ENCODE results near the gene HSD17B2.

The HSD17B2 gene, protein sequence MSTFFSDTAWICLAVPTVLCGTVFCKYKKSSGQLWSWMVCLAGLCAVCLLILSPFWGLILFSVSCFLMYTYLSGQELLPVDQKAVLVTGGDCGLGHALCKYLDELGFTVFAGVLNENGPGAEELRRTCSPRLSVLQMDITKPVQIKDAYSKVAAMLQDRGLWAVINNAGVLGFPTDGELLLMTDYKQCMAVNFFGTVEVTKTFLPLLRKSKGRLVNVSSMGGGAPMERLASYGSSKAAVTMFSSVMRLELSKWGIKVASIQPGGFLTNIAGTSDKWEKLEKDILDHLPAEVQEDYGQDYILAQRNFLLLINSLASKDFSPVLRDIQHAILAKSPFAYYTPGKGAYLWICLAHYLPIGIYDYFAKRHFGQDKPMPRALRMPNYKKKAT

DNA sequence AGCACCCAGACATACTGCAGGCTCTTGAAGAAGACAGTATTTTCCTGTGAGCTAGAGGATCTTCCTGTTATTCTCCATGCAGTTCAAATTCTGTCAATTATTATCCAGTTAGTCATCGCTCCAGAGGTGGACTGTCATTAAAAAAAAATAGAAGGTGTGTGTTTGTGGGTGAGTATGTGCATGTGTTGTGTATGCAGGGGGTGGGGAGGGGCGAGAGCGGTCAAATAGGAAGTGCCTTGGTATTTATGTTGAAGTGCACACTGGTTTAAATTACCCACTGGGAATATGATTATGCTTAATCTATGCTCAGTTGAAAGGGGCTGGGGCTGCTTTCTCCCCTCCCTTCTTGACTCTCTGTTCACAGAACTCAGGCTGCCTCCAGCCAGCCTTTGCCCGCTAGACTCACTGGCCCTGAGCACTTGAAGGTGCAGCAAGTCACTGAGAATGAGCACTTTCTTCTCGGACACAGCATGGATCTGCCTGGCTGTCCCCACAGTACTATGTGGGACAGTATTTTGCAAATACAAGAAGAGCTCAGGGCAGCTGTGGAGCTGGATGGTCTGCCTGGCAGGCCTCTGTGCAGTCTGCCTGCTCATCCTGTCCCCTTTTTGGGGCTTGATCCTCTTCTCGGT lies at the start of gene HSD17B2:
Gene HSD17B2, plus strand, starts transcription at position 273 of the 632 bp plus-strand sequence. Its CDS starts 172 bp downstream, at position 445.
- no peak for DNase-seq (ENCODE audit: low read depth)
- H3K4me3 ChIP-seq (ENCODE audit: low read depth, low read length) = no peak within 1 kb of the TSS
- TF ChIP-seq, protein P1, sequence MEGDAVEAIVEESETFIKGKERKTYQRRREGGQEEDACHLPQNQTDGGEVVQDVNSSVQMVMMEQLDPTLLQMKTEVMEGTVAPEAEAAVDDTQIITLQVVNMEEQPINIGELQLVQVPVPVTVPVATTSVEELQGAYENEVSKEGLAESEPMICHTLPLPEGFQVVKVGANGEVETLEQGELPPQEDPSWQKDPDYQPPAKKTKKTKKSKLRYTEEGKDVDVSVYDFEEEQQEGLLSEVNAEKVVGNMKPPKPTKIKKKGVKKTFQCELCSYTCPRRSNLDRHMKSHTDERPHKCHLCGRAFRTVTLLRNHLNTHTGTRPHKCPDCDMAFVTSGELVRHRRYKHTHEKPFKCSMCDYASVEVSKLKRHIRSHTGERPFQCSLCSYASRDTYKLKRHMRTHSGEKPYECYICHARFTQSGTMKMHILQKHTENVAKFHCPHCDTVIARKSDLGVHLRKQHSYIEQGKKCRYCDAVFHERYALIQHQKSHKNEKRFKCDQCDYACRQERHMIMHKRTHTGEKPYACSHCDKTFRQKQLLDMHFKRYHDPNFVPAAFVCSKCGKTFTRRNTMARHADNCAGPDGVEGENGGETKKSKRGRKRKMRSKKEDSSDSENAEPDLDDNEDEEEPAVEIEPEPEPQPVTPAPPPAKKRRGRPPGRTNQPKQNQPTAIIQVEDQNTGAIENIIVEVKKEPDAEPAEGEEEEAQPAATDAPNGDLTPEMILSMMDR (IDR thresholded peaks at IDR 0.05; ENCODE audit: control insufficient read depth, extremely low read depth, insufficient read depth) = no peak

DNA sequence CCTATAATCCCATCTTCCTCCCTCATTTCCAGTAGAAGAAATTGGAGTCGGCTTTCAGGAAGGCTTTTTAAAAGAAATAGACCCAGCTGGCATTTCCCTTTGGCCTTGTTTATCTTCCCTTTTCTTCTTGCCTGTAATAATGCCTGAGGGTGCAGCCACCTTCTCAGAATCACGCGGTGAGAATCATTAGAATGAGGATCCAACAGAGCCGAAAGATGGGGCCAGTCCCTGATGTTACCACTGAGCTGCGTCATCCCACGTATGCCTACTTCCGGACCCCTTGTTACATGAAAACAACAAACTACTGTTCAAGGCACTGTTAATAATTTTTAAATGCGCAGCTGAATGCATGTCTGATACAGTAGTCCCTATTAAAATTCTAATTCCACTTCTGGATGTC lies 47.9 kb upstream of the HSD17B2 start:
- no peak overlapping the region for H3K4me3 ChIP-seq (ENCODE audit: low read depth, low read length)
- TF ChIP-seq, protein P1 (IDR thresholded peaks at IDR 0.05; ENCODE audit: control insufficient read depth, extremely low read depth, insufficient read depth) = no peak
- no peak for DNase-seq (ENCODE audit: low read depth)

DNA sequence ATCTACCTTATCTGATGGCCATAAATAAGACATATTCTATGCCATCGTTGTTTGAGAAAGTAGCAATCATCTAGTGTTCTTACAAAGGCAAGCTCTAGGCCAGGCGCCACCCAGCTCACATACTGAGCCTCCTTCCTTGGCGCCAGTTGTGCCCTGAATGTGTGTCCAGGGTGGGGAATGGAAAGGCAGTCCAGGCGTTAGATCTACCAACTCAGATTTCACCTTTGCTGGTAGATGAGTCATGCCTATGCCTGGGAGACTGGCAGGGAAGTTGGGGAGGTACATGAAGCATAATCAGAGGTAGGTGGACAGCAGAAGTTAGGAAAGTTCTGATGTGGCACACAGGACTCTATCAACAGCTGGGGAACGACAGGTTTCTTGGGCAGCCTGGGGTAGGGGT lies 47.3 kb upstream of the HSD17B2 start:
- no peak overlapping the region for H3K4me3 ChIP-seq (ENCODE audit: low read depth, low read length)
- TF ChIP-seq, protein P1 (IDR thresholded peaks at IDR 0.05; ENCODE audit: control insufficient read depth, extremely low read depth, insufficient read depth) = no peak
- no peak for DNase-seq (ENCODE audit: low read depth)

DNA sequence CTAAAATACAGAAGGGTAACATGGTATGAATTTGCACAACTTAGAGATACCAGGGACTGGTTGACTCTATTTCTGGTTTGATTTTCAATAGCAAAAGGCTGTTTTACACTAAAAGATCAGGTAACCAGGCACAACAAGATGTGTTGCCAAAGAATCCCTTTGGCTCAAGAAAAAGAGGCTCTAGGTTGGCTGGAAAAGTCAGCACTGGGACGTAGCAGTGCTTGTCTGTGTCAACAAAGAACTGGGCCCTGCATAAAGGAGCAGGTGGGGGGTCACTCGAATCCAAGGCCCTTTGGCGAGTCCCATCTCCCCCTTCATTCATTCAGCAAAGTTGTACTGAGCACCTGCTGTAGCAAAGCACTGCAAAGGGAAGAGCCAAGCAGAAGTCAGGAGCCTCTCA lies 42.2 kb upstream of the HSD17B2 start:
- no peak for DNase-seq (ENCODE audit: low read depth)
- TF ChIP-seq, protein P1 (IDR thresholded peaks at IDR 0.05; ENCODE audit: control insufficient read depth, extremely low read depth, insufficient read depth) = no peak
- no peak overlapping the region for H3K4me3 ChIP-seq (ENCODE audit: low read depth, low read length)

DNA sequence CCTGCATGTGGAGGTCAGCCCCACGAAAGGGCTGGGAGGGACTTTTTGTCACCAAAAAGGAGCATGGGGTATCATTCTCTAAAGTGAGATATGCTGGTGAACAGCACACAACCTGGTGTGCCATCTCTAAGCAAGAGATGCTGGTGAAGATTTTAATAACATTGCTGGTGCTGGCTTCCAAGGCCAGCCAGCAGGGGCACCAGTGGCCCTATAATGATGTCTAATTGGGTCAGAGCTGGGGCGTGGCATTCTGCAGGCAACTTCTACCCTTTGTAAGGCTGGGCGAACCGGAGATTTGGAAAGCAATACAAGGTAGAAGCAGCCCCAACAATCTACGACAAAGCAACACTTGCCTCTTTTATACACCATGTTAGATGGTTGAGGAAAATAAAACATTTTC lies 40.6 kb upstream of the HSD17B2 start:
- no peak overlapping the region for H3K4me3 ChIP-seq (ENCODE audit: low read depth, low read length)
- no peak for DNase-seq (ENCODE audit: low read depth)
- TF ChIP-seq, protein P1 (IDR thresholded peaks at IDR 0.05; ENCODE audit: control insufficient read depth, extremely low read depth, insufficient read depth) = 0 out of 2 replicates have a peak, but pooled peaks have one; percentile 7

DNA sequence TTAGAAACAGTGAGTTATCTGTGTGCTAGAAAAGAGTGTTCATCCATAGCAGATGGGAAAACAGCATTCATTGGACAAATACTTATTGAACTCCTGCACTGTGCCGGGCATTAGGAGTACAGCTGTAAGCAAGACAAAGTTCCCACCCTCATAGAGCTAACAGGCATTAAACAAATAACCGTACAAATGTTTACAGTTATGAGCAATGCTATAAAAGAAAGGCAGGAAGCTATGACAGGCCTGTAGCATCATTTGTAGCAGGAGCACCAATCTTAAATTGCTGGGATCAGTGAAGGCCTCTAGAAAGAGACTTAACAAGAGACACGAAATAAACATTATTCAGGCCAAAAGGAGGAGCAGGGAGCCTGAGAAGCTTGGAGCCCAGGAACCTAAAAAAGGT lies 39.4 kb upstream of the HSD17B2 start:
- DNase-seq (ENCODE audit: low read depth) = no peak
- TF ChIP-seq, protein P1 (IDR thresholded peaks at IDR 0.05; ENCODE audit: control insufficient read depth, extremely low read depth, insufficient read depth) = no peak
- H3K4me3 ChIP-seq (ENCODE audit: low read depth, low read length) = no peak overlapping the region

All from LNCaP clone FGC (cell line).